ENCODE measurements around the gene CHRNG.

Gene CHRNG

DNA sequence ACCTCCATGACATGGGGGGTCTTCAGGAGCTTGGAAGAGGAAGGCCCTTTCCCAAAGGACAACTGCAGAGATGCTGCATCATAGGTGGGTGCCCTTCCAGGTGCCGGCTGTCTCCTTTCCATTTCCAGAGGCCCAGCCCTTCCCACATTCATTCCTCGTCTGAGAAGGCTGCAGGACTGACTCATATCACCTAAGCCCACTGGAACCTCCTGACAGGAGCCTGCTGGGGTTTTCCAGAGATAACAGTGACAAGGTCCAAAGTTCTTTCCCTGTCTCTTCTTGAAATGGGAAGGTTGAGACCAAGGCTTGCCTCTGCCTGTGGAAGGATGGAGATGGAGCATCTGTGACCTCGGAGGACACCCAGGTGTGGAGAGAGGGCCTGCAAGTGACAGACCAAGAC, 22.9 kb upstream of the CHRNG start:
- H3K4me3 ChIP-seq (ENCODE audit: low read depth, low read length) = no peak overlapping the region
- TF ChIP-seq, protein P1, sequence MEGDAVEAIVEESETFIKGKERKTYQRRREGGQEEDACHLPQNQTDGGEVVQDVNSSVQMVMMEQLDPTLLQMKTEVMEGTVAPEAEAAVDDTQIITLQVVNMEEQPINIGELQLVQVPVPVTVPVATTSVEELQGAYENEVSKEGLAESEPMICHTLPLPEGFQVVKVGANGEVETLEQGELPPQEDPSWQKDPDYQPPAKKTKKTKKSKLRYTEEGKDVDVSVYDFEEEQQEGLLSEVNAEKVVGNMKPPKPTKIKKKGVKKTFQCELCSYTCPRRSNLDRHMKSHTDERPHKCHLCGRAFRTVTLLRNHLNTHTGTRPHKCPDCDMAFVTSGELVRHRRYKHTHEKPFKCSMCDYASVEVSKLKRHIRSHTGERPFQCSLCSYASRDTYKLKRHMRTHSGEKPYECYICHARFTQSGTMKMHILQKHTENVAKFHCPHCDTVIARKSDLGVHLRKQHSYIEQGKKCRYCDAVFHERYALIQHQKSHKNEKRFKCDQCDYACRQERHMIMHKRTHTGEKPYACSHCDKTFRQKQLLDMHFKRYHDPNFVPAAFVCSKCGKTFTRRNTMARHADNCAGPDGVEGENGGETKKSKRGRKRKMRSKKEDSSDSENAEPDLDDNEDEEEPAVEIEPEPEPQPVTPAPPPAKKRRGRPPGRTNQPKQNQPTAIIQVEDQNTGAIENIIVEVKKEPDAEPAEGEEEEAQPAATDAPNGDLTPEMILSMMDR (IDR thresholded peaks at IDR 0.05; ENCODE audit: borderline replicate concordance, insufficient read depth, low read depth, low read length) = no peak

DNA sequence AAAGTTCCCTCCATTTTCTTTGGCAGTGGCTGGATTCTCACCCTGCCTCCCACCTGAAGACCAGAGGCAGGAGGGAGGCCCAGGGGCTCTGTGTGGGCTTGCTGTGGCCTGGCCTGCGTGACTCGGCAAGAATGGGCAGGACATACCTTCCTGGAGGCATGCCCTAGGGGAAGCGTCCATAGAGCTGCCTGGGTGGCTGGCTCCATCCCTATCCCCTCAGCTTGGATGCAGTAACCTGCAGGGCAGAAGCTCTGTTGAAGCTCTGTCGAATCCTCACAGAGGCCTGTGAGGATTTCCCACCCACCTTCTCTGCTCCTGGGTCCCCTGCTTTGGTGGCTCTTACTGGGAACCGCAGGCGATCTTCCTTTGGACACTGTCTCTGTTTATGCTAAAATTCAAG, 20.6 kb upstream of the CHRNG start:
- TF ChIP-seq, protein P1 (IDR thresholded peaks at IDR 0.05; ENCODE audit: borderline replicate concordance, insufficient read depth, low read depth, low read length) = no peak
- H3K4me3 ChIP-seq (ENCODE audit: low read depth, low read length) = no peak overlapping the region

DNA sequence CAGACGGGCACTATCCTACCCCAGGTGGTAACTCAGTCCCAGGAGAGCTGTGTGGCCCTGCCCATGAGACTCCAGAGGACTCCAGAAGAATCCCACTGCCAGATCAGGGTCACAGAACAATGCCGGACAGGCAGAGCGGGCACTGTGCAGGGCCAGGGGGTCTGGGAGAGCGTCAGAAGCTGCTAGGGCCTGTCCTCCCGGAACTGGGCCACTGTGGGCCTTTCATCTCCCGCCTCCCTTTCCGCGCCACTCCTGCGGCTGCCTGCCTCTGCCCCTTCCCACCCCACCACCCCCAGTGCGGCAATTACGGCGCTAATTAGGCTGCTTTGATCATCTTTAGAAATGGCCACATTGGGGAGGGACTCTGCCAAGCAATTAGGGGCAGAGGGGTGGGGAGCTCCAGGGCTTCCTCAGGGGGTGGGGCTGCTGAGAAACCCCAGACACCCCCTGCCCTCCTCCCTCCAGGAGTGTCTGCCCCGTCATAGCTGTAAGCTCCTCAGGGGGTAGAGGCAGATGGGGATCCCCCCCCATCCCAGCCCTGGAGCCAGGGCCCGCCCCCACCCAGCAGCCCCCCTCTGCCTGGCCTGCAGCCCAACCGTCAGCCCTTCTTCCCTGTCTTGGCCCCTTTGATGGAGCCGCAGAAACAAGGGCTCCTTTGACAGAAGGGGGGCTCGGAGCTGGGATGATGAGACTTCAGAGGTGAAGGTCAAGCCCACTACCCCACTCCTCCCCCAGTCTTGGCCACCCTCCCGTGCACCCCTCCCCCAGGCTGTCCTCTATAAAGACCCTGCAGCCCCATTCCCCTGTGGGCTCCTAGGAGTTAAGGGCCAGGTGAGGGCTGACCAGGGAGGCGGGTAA, 19.7 kb upstream of the CHRNG start, which contains the start of gene PRSS56:
PRSS56 (plus strand) TSS at position 808 of the 858 bp plus-strand sequence. CDS start 211 bp downstream, outside the sequence.
- no peak within 1 kb of the TSS for H3K4me3 ChIP-seq (ENCODE audit: low read depth, low read length)
- TF ChIP-seq, protein P1 (IDR thresholded peaks at IDR 0.05; ENCODE audit: borderline replicate concordance, insufficient read depth, low read depth, low read length) = no peak

DNA sequence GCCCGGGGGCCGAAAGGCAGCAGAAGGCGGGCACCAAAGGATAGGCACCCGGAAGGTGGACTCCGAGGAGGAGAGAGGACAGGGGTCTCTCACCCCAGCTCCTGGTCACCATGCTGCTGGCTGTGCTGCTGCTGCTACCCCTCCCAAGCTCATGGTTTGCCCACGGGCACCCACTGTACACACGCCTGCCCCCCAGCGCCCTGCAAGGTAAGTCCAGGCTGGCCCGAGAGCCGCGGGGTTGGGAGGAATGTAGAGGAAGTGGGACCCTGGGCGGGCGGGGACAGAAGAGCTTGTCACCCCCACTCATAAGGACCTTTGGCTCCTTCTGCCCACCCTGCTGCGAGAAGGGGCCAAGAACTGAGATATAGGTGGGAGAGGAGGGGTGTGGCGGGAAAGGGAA, 19.0 kb upstream of the CHRNG start:
- TF ChIP-seq, protein P1 (IDR thresholded peaks at IDR 0.05; ENCODE audit: borderline replicate concordance, insufficient read depth, low read depth, low read length) = no peak
- no peak overlapping the region for H3K4me3 ChIP-seq (ENCODE audit: low read depth, low read length)

DNA sequence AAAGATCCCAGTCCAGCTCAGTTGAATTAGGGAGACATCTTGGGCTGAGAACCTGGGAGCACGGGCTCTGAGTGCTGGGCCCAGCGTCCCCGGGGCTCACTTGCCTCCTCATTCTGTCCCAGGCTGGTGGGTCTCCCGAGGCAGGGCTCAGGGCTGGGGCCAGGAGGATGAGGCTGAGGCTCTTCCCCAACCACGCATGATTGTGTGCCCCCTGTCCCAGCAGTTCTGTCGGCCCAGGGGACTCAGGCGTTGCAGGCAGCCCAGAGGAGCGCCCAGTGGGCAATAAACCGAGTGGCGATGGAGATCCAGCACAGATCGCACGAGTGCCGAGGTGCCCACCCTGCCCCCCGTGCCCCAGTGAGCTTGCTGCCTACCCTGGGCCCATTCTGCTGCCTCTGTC, 18.4 kb upstream of the CHRNG start:
- H3K4me3 ChIP-seq (ENCODE audit: low read depth, low read length) = no peak overlapping the region
- TF ChIP-seq, protein P1 (IDR thresholded peaks at IDR 0.05; ENCODE audit: borderline replicate concordance, insufficient read depth, low read depth, low read length) = no peak

DNA sequence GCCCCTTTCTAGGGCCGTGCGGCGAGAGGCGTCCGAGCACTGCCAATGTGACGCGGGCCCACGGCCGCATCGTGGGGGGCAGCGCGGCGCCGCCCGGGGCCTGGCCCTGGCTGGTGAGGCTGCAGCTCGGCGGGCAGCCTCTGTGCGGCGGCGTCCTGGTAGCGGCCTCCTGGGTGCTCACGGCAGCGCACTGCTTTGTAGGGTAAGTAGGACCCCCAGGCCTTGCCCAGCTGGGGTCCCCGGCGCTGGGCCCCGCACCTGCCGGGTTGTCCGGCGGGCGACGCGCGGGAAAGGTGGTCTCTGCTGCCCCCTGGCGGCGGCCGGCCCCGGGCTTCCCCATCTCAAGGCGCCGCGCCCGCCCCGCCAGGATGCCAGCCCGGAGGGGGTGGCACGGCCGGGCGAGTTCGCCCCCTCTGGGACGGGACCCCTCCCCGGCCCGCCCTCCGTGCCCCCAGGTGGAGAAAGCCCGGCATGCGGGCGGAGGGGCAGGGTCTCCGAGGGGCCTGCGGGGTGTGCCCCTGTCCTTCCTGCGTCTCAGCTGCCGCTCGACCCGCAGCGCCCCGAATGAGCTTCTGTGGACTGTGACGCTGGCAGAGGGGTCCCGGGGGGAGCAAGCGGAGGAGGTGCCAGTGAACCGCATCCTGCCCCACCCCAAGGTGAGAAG, 17.4 kb upstream of the CHRNG start:
- H3K4me3 ChIP-seq (ENCODE audit: low read depth, low read length) = no peak overlapping the region
- TF ChIP-seq, protein P1 (IDR thresholded peaks at IDR 0.05; ENCODE audit: borderline replicate concordance, insufficient read depth, low read depth, low read length) = peak; percentile 85

Measured in GM12875 (cell line).